ENCODE results near the gene CDH19.
"Not testable (repeated sequence)": the region's sequence is repeated elsewhere in the genome, so short reads cannot be mapped to it uniquely, and the experiment has no call there.

Gene CDH19

DNA sequence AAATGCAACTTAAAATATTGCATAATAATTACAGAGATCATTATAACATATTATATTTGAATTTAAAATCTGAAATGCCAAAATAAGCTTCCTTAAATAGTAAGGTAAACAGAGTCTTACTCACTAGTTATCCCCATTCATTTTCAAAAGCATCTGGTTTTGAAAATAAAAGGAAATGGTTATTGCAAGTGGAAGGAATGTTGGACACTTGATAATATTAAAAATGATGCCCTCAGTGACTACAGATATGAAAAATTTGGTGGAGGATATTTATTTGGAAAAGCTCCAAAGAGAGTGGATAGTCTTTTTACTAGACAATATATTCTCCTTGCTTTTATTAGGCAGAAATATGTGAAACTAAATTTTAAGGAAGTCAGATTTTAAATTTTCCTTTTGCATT is 39.7 kb downstream of the CDH19 start:
- no peak for DNase-seq

DNA sequence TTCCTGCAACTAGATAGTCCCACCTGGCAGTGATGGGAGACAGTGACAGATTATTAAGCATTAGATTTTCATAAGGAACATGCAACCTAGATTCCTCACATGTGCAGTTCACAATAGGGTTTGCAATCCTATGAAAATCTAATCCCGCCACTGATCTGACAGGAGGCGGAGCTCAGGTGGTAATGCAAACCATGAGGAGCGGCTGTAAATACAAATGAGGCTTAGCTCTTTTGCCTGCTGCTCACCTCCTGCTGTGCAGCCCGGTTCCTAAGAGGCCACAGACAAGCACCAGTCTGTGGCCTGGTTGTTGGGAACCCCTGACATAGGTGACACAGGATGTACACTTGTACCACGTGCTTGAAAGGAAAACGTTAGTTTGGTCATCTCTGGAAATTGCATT is 41.6 kb downstream of the CDH19 start:
- no peak for DNase-seq

DNA sequence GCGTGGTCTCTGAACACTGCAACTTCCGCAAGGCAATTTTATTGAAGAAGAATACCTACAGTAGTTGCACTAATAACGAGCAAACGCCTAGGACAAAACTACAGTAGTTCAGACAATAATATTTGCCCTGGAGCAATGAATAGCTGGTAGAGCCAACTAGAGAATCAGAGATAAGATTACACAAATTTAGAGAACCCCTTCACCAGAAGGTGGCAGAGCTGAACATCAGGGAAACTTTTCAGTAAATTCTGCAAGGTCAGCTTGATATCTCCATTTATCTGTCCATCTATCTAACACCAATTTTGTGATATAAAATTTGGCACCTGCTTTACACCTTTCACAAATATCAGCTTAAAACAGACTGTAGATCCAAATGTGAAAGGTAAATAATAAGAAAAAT is 43.8 kb downstream of the CDH19 start:
- no peak for DNase-seq

DNA sequence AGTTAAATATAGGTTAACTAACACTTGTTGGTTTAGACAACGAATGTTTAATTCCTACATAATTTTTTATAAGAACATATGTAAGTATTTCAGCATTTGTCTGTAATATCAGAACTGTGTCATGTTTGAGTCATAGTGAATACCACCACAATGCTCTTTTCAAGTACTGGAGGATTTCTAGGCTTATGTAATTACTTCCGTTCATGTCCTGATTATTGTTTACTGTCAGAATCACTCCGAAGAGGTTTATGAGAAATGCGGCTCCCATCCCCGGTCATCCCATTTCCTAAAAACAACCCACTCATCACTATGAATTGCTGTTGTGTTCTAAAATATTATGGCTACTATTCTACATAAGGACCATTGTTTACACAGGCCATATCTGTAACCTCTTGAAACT is 45.1 kb downstream of the CDH19 start:
- no peak for DNase-seq

DNA sequence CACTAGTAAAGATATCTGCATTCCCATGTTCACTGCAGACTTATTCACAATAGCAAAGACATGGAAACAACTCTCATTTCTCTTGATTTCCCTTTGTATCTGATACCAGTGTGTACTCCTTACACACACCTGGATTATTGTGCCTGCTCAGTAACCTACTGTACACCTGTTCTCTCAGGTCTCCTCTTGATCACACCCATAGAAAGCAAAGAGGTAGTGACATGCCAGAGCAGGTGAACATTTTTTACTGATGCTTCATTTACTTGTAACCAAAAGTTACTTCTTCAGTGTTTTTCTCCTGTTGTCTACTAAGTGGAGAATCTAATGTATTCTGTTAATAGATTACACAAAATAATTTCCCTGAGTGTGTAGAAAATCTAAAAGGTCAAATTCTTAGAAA is 46.8 kb downstream of the CDH19 start:
- no peak for DNase-seq

DNA sequence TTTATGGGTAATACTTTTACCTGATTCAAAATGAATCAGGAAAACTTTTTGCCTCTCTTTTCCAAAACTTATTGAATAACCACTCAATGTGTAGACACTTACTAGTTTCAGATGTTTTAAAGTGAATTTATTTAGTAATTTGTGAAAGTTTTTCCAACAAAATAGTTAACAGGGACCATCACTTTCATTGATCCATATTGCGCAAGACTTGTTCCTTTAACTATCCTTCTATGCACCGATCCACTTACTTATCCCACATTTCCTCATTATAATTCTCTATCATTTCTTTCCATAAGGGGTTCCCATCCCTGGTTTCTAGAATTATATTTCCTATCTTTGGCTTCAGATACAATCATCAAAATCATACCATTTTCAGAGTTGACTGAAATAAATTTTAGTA is 48.3 kb downstream of the CDH19 start:
- no peak for DNase-seq

DNA sequence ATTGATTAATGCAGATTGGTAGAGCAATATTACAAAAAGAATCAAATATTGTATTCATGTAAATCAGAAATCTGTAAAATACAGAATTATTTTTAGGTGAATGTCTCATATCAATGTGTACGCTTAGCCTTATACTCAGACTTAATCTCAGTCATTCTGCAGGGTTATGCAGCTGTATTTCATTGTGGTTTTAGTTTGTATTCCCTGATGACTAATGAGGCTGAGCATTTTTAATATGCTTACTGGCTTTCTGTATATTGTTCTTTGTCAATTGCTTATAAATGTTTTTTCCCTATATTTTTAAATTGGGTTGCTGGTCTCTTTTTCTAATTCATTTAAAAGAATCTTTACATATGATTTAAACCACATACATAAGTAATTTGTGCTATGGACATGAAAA is 50.1 kb downstream of the CDH19 start:
- DNase-seq: no peak

DNA sequence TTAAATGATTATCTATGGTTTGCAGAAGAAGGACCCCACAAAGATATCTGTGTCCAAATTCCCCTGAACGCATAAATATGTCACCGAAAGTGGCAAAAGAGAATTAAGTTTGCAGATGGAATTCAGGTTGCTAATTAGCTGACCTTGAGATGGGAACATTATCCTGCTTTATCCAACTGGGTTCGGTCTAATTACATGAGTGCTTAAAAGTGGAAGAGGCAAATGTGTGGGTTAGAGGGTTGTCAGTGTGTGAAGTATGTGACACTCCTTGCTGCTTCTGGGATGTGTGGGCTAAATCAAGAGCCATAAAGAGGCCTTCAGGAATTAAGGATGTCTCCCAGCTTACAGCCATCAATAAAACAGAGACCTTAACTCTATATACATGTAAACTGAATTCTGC is 53.5 kb downstream of the CDH19 start:
- no peak for DNase-seq

DNA sequence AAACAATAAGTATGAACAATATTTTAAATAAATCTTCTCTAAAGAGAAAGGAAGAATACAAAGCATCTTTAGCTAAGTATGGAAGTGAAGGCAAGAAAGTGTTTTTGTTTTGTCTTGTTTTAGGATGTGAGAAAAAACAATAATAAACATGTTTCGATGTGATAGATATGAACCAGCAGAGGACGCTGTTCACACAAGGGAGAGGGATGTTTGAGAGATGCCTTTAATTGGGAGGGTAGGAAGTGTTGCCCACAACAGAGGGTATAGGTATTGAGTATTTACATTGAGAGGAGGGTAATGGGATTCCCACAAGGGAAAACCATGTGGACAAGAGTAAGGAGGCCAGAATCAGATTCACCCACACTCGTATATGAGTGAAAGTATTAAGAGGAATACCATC is 55.1 kb downstream of the CDH19 start:
- no peak for DNase-seq

DNA sequence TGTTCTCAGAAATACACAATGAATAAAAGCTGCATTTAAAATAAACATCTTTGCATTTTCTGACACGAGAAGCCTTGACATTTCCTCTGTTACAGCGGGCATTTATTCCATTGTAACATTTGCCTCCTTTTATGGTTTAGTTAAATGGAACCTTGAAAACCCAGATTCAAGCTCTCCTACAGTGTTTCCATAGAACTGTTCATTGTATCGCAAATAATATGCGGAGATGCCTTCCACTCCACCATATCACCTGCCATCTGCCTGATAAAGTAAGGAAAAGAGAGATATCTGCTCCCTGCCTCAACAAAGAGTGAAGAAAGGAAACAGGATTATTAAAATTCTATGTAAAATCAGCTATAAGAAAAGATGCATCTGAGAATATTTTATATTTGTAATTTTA is 69.8 kb downstream of the CDH19 start:
- DNase-seq: no peak

DNA sequence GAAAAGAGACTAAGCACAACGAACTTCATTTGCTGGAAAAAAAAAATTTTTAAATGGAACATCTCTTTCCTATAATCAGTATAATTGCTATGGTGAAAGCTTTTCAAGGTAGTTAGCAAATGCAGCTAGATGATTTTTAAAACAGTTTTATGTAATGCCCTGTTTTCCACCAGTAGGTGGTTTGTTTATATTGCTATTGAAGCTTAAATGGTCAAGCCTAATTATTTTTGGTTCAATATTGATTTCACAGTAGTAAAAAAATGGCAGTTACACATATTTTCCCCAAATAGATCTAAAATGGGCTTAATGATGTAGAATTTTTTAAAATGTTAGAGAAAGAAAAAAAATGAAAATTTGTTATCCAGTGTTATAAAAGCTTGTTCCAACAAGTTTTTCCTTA is 70.2 kb downstream of the CDH19 start:
- DNase-seq: no peak

DNA sequence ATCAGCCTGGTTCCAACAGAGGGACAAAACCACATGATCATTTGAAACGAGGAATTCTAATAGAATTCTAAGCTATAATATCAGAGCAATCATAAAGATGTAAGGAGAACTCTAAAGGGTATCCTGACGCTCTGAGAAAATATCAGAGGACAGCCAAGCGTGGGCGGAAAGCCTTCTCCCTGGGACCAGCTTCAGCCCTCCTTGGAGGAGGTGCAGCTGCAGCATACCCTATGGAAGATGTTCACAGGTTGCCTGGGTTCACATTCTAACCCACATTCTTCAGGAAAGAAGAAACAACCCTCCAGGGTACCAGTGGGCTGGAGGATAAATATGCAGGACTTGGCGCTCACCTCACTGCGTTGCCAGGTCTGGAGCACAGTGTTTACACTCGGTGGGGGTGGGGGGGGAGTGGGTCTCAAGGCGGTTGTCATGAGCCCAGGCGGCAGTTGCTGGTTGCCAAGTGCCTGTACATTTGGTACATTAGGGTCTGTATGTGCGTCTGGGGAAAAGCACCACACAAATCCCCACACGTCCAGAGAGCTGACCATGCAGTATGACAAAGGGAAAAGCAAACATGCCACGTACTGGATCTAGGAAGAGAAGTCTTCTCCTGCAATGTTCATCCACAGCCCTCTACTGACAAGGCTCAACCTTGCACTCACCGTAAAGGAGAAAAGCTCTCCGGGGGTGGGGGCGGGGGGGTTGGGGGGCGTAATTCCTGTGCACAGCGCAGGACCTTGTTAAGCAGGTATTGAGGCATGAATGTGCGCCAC is 80.5 kb downstream of the CDH19 start:
- DNase-seq: no peak

DNA sequence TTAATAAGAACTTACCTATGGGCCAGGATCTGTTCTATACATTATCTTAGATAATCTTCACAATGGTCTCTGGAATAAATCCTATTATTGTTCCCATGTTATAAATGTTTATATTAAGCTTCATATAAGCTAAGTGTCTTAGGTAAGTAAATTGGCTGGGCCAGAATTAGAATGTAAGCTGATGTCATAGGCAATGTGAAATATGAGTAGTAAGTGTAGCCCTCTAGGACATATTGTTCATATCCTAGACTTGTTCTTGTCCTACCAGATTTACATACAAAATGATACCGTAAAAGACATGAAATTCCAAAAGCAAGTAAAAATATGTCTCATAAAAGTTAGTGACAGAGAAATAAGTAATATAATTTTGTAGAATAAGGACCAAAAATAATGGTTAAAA is 89.9 kb downstream of the CDH19 start:
- no peak for DNase-seq

DNA sequence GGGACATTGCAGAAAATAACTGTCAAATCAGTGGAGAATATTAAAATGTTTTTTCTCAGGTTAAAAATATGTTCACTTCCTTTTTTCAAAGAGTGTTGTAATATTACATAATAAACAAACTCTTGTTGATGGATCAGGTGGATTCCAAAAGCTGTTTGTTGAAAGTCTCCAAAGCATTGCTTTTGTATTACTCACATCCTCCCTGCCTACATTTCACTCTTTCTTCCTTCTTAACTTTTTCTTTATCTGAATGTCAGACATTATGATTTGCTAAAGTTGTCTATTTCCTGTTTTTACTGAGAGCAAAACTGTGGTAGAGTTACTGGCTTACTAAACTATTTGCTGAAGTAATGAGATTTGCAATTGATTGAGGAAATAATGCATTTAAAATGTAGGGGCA is 92.1 kb downstream of the CDH19 start:
- no peak for DNase-seq

DNA sequence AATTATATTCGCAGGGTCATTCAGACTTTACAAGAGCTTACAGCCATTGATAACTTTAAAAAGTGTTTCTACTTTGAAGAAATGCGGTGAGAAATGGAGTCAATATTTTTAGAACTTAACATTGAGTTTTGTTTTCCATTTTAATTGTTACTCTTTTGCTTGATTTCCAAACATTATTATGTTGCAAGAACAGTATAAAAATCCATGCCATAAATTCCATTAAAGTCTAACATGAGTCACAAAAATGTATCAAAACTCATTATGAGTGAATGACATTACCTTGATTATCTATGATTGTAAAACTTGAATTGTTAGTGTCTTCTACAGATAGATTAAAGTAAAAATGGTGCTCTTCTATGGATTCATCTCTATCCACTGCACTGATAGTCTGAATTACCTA is 92.6 kb downstream of the CDH19 start:
- no peak for DNase-seq

DNA sequence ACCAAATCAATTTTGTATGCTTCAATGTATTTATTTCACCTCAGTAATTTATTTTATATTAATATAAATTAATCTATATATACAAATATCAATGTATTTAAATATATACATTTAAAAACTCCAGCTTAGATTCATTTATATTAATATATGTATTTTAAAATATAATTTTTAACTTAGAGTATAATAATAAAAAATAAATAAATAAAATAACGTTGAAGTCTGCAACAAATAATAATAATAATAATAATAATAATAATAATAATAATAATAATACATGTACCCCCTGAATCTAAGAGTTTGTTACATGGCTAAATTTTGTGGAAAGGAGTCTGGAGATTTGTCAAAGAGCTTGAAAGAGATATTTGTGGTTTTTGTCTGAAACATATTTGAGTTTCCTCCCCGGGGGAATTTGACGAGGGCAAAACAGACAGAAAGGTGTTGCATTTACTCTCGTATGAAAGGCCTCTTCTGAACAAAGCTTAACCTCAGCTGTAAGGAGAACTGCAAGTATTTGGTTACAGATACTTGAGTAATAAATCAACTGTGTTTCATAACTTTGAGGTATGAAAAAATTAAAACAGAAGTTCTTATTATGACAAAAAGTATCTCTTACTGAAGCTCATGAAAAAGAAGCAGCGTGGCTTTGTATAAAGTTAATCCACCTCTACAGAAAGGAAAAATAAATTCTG is 93.4 kb downstream of the CDH19 start:
- no peak for DNase-seq

DNA sequence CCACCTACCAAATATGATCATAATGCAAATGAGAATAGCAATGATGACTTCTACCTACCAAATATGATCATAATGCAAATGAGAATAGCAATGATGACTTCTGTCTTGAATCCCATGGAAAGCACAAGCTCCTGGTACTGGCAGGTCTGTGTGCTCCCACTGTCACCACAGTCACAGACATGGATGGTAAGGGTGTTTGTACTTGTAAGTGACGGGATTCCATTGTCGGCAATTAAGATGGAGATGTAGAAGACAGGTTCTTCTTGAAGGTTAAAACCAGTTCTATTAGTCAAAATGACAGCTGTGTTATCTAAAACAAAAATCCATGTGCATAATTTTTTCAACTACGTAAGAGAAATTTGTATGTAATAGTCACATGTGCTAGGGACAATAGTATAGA is 95.0 kb downstream of the CDH19 start:
- DNase-seq: no peak

DNA sequence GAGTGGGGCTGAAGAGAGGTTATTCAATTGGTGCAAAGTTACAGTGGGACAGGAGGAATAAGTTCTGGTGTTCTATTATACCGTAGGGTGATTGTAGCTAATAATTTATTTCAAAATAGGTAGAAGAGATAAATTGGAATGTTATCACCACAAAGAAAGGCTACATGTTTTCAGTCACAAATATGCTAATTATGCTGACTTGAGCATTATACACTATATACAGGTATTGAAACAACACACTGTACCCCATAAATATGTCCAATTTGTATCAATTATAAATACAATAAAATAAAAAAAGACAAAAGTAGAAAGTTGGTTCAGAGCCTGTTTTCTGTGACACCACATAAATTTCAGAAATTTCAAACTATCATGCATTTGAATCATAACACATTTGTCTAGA is 97.7 kb downstream of the CDH19 start:
- DNase-seq: no peak

DNA sequence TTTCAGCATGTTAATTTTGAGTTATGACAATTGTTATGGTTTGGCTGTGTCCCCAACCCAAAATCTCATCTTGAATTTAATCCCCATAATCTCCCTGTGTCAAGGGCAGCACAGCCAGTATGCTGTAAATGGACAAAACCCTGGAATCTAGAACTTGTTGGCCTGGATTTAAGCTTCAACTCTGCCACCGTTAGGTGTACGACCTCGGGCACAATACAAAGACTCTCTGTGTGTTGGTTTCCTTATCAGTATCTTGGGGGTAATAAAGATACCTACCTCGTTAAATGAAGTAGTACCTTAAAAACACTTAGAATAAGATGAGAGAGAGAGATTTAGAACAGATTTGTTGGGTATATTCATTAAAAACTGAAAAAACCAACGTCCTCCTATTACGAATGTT is 106.5 kb downstream of the CDH19 start:
- DNase-seq: no peak

DNA sequence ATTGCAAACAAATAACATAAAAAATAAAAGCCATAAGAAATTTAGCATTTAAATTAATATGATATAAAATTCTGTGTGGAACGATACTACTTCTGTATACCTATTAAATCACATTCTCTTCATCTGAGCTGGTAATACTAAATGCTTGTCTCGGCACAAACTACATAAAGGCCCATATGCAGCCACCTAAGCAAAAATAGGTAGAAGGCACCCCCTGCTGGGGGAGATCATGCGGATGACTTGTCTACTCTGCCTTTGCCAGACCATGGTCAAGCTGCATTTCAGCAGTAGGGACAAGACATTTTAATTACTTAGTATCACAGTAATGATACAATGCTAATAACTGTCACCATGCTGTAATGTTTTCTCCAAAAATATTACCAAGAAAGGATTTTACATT is 108.0 kb downstream of the CDH19 start:
- no peak for DNase-seq

DNA sequence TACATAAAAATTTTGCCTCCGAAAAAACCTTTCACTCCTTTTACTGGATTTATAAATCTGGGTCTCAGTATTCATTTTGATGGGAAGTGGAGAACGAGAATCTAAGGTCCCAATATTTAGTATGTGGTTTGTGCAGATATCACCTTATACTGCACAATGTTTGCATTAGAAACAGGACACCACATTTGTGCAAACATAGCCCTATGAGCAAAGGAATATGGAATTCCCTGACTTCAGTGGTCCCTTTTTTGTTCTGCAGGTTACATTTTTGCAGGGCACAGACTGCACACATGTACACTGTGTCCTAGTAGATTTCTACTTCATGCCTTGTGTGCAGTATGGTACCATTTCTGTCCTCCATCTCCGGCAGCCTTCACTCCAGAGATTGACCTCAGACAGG is 130.0 kb downstream of the CDH19 start:
- DNase-seq: no peak

DNA sequence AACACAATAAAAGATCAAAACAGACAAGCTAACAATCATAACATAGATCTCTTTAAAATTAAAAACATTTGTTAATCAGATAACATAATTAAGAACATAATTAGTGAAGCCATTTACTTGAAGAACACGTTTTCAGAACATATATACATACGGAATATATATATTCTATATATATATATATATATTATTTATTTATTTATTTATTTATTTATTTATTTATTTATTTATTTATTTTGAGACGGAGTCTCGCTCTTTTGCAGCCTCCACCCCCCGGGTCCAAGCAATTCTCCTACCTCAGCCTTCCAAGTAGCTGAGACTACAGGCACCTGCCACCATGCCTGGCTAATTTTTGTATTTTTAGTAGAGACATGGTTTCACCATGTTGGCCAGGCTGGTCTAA is 137.7 kb downstream of the CDH19 start:
- not testable (repeated sequence) for DNase-seq

DNA sequence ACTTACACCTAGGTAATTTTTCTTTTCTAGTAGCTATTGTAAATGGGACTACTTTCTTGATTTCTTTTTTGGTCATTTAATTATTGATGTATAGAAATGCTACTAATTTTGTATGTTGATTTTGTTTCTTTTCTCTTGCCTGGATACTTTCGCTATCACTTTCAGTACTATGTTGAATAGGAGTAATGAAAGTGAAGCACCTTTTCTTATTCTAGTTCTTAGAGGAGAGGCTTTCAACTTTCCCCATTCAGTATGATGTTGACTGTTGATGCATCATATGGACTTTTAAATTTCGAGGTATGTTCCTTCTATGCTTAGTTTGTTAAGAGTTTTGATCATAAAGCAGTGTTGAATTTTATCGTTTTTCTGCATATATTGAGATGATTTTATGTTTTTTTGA is 142.5 kb downstream of the CDH19 start:
- no peak for DNase-seq

DNA sequence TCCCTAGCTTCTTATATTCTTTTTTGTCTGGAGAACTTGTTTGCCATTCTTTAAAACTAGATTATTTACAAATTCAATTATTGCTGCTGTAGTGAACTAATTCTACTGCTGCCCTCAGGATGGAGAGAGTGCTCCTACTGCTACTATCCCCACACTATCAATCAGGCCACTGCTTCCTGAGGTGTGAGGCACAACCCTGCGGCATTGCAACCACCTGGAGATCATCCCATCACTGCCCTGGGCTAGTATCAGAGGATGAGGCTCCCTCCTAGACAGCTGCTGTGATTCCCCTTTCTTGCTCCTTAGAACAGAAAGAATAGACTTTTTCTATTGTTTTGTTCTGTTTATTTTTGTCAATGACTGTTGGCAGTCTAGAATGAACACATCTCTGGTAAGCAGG is 146.6 kb downstream of the CDH19 start:
- DNase-seq: no peak
